ENCODE results near the gene LAMB1. TPM values are rescaled to one million over a fixed set of nuclear protein-coding genes. Genes with fewer than 3 reads are reported as not detected.

The LAMB1 gene
- total RNA-seq, 1 donor from 2014 or later, result 425 TPM

- peak in 1 of 2 donors; percentile 79 for DNase-seq (ENCODE audit: low read depth in 2 of 2)
Observed at GRCh38 chr7:107999779-108000560, 3.0 kb downstream of the LAMB1 start.

GRCh38 chr7:107998660-107999480 lies 4.1 kb downstream of the LAMB1 start:
- DNase-seq (ENCODE audit: low read depth in 2 of 2), result peak in 1 of 2 donors; percentile 35

GRCh38 chr7:107998150-107998549 lies 4.8 kb downstream of the LAMB1 start:
- no peak for DNase-seq (ENCODE audit: low read depth in 2 of 2)

- no peak for DNase-seq (ENCODE audit: low read depth in 2 of 2)
Observed at GRCh38 chr7:107996072-107996882, 6.7 kb downstream of the LAMB1 start.

GRCh38 chr7:107995184-107996071 lies 7.5 kb downstream of the LAMB1 start:
- peak; percentile 88 to 96 for DNase-seq (ENCODE audit: low read depth in 2 of 2)

- no peak for DNase-seq (ENCODE audit: low read depth in 2 of 2)
Observed at GRCh38 chr7:107994421-107995030, 8.4 kb downstream of the LAMB1 start.

- no peak for DNase-seq (ENCODE audit: low read depth in 2 of 2)
Observed at GRCh38 chr7:107993891-107994291, 9.1 kb downstream of the LAMB1 start.

- DNase-seq (ENCODE audit: low read depth in 2 of 2), result peak in 1 of 2 donors; percentile 57
Observed at GRCh38 chr7:107989618-107990373, 13.2 kb downstream of the LAMB1 start.

GRCh38 chr7:107982918-107983389 lies 20.0 kb downstream of the LAMB1 start:
- no peak for DNase-seq (ENCODE audit: low read depth in 2 of 2)

GRCh38 chr7:107982042-107982840 lies 20.7 kb downstream of the LAMB1 start:
- no peak for DNase-seq (ENCODE audit: low read depth in 2 of 2)

GRCh38 chr7:107981466-107981865 lies 21.5 kb downstream of the LAMB1 start:
- no peak for DNase-seq (ENCODE audit: low read depth in 2 of 2)

GRCh38 chr7:107980671-107981190 lies 22.2 kb downstream of the LAMB1 start:
- DNase-seq (ENCODE audit: low read depth in 2 of 2), result no peak

- no peak for DNase-seq (ENCODE audit: low read depth in 2 of 2)
Observed at GRCh38 chr7:107980171-107980570, 22.8 kb downstream of the LAMB1 start.

GRCh38 chr7:107978815-107979408 lies 24.0 kb downstream of the LAMB1 start:
- no peak for DNase-seq (ENCODE audit: low read depth in 2 of 2)

GRCh38 chr7:107977048-107977447 lies 25.9 kb downstream of the LAMB1 start:
- no peak for DNase-seq (ENCODE audit: low read depth in 2 of 2)

GRCh38 chr7:107976620-107977019 lies 26.3 kb downstream of the LAMB1 start:
- no peak for DNase-seq (ENCODE audit: low read depth in 2 of 2)

GRCh38 chr7:107975394-107976013 lies 27.5 kb downstream of the LAMB1 start:
- DNase-seq (ENCODE audit: low read depth in 2 of 2), result no peak

Measured in dermis microvascular lymphatic vessel endothelial cell (primary cell).